ENCODE measurements around the gene PGBD5.

- no peak for TF ChIP-seq CTCF (IDR thresholded peaks at IDR 0.05)
- TF ChIP-seq POLR2AphosphoS5 (IDR thresholded peaks at IDR 0.05) = no peak
Measured at GRCh38 chr1:230295367-230295766, 130.8 kb downstream of the PGBD5 start.

Measured in transverse colon (tissue), 4 donors.